ENCODE results near the gene CREB3L2. TPM values are rescaled to one million over a fixed set of nuclear protein-coding genes. Genes with fewer than 3 reads are reported as not detected.

CREB3L2 gene
- total and polyA plus RNA-seq, 2 donors (not counting 1 experiment from before 2014, with no cell fraction given), result 13.8 to 25.1 TPM

- Mint-ChIP-seq H3K4me1 (peaks cover 6% of the 10 kb centered on the region), H3K4me3 (no peak overlapping the region), H3K27ac (no peak overlapping the region), H3K9me3 (ENCODE audit: insufficient read depth) (no peaks in the 10 kb centered on the region), H3K27me3 (peaks cover 44% of the 10 kb centered on the region)
- CTCF ChIA-PET, result no interaction called here
- H3K4me1 ChIP-seq (ENCODE audit: control insufficient read depth in 2 of 2, insufficient read depth in 2 of 2, low read length in 2 of 2), result peaks cover 11 to 16% of the 10 kb centered on the region in 2 donors
- 80% methylated on average over 1 of the region's 2 CpGs for WGBS (ENCODE audit: insufficient coverage)
- H3K79me2 ChIP-seq (ENCODE audit: control insufficient read depth, insufficient read depth, low read length), result no peaks in the 10 kb centered on the region
- no peak overlapping the region for H3K27ac ChIP-seq (ENCODE audit: low read length in 2 of 2)
- peaks cover 0 to 31% (median 16%) of the 10 kb centered on the region in 4 experiments for H3K27me3 ChIP-seq (replicated peaks in 1 of 4; ENCODE audit: control extremely low read depth in 1 of 4, control insufficient read depth in 3 of 4, insufficient read depth in 4 of 4, low read length in 3 of 4)
- H3K4me2 ChIP-seq (replicated peaks; ENCODE audit: low read depth, low read length, poor library complexity, severe bottlenecking), result no peak overlapping the region
- H3K9ac ChIP-seq (ENCODE audit: low read length), result no peak overlapping the region
- H4K20me1 ChIP-seq (ENCODE audit: control insufficient read depth, insufficient read depth, low read length, poor library complexity, severe bottlenecking), result no peaks in the 10 kb centered on the region
- intact Hi-C loops (cut with micrococcal nuclease), result no loop called here
- no peaks in the 10 kb centered on the region for H3K9me3 ChIP-seq (ENCODE audit: control extremely low read depth in 1 of 3, control insufficient read depth in 2 of 3, insufficient read depth in 1 of 3, low read length in 2 of 3)
- TF ChIP-seq CTCF (IDR thresholded peaks at IDR 0.05) (no peak), EZH2 (IDR thresholded peaks at IDR 0.05; ENCODE audit: borderline replicate concordance, insufficient read depth, low read depth, low read length, poor library complexity, severe bottlenecking) (no peak)
- POLR2A ChIA-PET, result no interaction called here
- H3K36me3 ChIP-seq (replicated peaks in 1 of 2; ENCODE audit: control extremely low read depth in 1 of 2, control insufficient read depth in 1 of 2, extremely low read depth in 1 of 2, insufficient read depth in 2 of 2, low read length in 1 of 2), result no peaks in the 10 kb centered on the region
- ATAC-seq (ENCODE audit: low read depth), result no peak
- H2AFZ ChIP-seq (ENCODE audit: insufficient read depth, low read depth, low read length, poor library complexity, severe bottlenecking), result no peak overlapping the region
- no peak overlapping the region for H3K4me3 ChIP-seq (ENCODE audit: control extremely low read depth in 1 of 5, extremely low read depth in 1 of 5, insufficient read depth in 1 of 5, low read depth in 2 of 5, low read length in 4 of 5)
- no peak for DNase-seq
These were observed 151.3 kb downstream of the CREB3L2 start for GRCh38 chr7:137850571-137850970.

DNA sequence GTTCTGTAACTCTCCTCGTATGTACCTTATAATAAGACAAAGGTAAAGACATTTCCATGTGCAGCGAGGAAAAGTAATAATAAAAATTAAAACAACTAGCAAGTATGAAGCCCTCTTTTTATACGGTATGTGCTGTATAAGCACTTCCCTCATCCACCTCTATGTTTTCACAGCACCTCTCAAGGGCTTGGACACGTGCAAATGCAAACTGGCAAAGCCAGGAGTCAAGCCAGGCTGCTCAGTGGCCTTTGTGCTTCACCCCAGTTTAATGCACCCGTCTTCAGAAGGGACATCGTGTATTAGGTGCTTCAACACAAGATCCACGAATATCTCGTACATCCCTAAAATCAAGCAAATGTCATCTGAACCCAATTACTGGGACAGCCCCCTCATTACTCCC, 153.8 kb downstream of the CREB3L2 start:
- peak overlapping the region; percentile 59 for H3K4me3 Mint-ChIP-seq
- H3K27ac Mint-ChIP-seq, result no peak overlapping the region
- ChIA-PET POLR2A (no interaction called here), CTCF (no interaction called here)
- H3K9me3 Mint-ChIP-seq (ENCODE audit: insufficient read depth), result no peaks in the 10 kb centered on the region
- intact Hi-C loops (cut with micrococcal nuclease), result no loop called here
- Histone ChIP-seq H3K4me2 (replicated peaks; ENCODE audit: low read depth, low read length, poor library complexity, severe bottlenecking) (no peak overlapping the region), H3K9me3 (ENCODE audit: control extremely low read depth in 1 of 3, control insufficient read depth in 2 of 3, insufficient read depth in 1 of 3, low read length in 2 of 3) (no peaks in the 10 kb centered on the region), H3K4me3 (ENCODE audit: control extremely low read depth in 1 of 5, extremely low read depth in 1 of 5, insufficient read depth in 1 of 5, low read depth in 2 of 5, low read length in 4 of 5) (no peak overlapping the region), H3K27ac (ENCODE audit: low read length in 2 of 2) (no peak overlapping the region), H3K9ac (ENCODE audit: low read length) (no peak overlapping the region), H4K20me1 (ENCODE audit: control insufficient read depth, insufficient read depth, low read length, poor library complexity, severe bottlenecking) (no peaks in the 10 kb centered on the region), H3K27me3 (replicated peaks in 1 of 4; ENCODE audit: control extremely low read depth in 1 of 4, control insufficient read depth in 3 of 4, insufficient read depth in 4 of 4, low read length in 3 of 4) (peaks cover 0 to 49% (median 31%) of the 10 kb centered on the region in 4 experiments), H3K79me2 (ENCODE audit: control insufficient read depth, insufficient read depth, low read length) (no peaks in the 10 kb centered on the region), H3K36me3 (replicated peaks in 1 of 2; ENCODE audit: control extremely low read depth in 1 of 2, control insufficient read depth in 1 of 2, extremely low read depth in 1 of 2, insufficient read depth in 2 of 2, low read length in 1 of 2) (no peaks in the 10 kb centered on the region), H2AFZ (ENCODE audit: insufficient read depth, low read depth, low read length, poor library complexity, severe bottlenecking) (no peak overlapping the region), H3K4me1 (ENCODE audit: control insufficient read depth in 2 of 2, insufficient read depth in 2 of 2, low read length in 2 of 2) (peaks cover 11 to 17% of the 10 kb centered on the region in 2 donors)
- H3K27me3 Mint-ChIP-seq, result peaks cover 68% of the 10 kb centered on the region
- ATAC-seq (ENCODE audit: low read depth) (no peak), DNase-seq (no peak)
- H3K4me1 Mint-ChIP-seq, result peaks cover 6% of the 10 kb centered on the region
- 77% methylated on average over 5 of the region's 8 CpGs for WGBS (ENCODE audit: insufficient coverage)
- no peak for TF ChIP-seq EZH2 (IDR thresholded peaks at IDR 0.05; ENCODE audit: borderline replicate concordance, insufficient read depth, low read depth, low read length, poor library complexity, severe bottlenecking)
- TF ChIP-seq CTCF (IDR thresholded peaks at IDR 0.05), result no peak

Measured in B cell (primary cell).